Mesodermal cell (in vitro differentiated cells): ENCODE data around the gene TRAF7.

ENCODE experiments used
- H3K27ac ChIP-seq: 2 replicates; pipeline ENCODE4 v1.7.0; 2013; ENCODE audit warnings: mild to moderate bottlenecking, low read depth, low read length, moderate library complexity; ENCODE audit not compliant: severe bottlenecking
- H3K36me3 ChIP-seq: 2 replicates; pipeline ENCODE4 v1.7.1; 2013; ENCODE audit warnings: mild to moderate bottlenecking, low read length, moderate library complexity; ENCODE audit not compliant: control insufficient read depth, insufficient read depth
- H3K4me1 ChIP-seq: one replicate; pipeline ENCODE4 v1.7.1; 2013; ENCODE audit warnings: mild to moderate bottlenecking, low read length; ENCODE audit not compliant: insufficient read depth, control insufficient read depth, poor library complexity, severe bottlenecking
- H3K4me3 ChIP-seq: 2 replicates; pipeline ENCODE4 v1.7.0; 2013; ENCODE audit warnings: low read length, control low read depth, mild to moderate bottlenecking; ENCODE audit not compliant: insufficient read depth, poor library complexity, severe bottlenecking; ENCODE audit errors: extremely low read depth
- H3K9me3 ChIP-seq: 2 replicates; pipeline ENCODE4 v1.7.1; 2013; ENCODE audit warnings: mild to moderate bottlenecking, low read length, moderate library complexity; ENCODE audit not compliant: control insufficient read depth
- WGBS, 2 experiments: methylation state at CpG; one replicate each; pipeline ENCODE4 v1.1.5; 2013; ENCODE audit warnings: missing lambda C conversion rate in 2 of 2; ENCODE audit not compliant: insufficient coverage in 2 of 2; 5-methylcytosine and 5-hydroxymethylcytosine counted together

The TRAF7 gene

DNA sequence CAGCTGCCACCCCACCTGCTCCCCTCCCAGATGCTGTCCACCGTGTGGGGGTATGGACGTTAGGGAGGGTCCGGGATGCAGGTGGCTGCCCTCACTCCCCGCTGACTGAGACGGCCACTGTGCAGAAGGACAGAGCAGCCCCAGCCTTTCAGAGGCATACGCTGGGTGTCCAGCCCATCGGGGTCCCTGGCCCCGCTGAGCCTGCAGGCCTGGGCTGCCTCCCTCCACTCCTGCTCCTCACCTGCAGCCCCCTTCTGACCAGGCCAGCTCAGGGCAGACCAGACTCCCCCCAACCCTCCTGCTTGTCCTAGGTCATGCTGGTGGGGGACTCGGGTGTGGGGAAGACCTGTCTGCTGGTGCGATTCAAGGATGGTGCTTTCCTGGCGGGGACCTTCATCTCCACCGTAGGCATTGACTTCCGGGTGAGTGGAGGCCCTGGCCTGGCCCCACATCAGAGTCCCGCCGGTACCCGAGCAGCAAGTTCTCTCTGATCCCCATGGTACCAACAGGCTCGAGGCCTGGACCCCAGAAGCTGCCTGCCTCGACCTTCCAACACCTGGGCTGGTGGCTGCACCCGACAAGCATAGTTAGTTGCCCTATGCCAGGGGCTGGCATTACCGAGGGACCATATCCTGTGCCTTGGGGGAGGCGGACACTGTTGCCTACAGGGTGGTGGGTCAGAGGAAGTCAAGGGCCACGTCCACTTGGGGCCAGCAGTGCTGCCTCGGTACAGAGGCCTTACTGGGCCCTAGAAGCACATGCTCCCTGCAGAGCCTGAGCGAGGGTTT, 5.8 kb upstream of the TRAF7 start:
- Histone ChIP-seq H3K9me3 (no peaks in the 10 kb centered on the region), H3K36me3 (peaks cover 33% of the 10 kb centered on the region), H3K4me3 (no peak overlapping the region), H3K27ac (no peak overlapping the region), H3K4me1 (peaks cover 41% of the 10 kb centered on the region)
- WGBS, 2 experiments, result 24 to 27% methylated on average over 22 to 24 of the region's 24 CpGs

DNA sequence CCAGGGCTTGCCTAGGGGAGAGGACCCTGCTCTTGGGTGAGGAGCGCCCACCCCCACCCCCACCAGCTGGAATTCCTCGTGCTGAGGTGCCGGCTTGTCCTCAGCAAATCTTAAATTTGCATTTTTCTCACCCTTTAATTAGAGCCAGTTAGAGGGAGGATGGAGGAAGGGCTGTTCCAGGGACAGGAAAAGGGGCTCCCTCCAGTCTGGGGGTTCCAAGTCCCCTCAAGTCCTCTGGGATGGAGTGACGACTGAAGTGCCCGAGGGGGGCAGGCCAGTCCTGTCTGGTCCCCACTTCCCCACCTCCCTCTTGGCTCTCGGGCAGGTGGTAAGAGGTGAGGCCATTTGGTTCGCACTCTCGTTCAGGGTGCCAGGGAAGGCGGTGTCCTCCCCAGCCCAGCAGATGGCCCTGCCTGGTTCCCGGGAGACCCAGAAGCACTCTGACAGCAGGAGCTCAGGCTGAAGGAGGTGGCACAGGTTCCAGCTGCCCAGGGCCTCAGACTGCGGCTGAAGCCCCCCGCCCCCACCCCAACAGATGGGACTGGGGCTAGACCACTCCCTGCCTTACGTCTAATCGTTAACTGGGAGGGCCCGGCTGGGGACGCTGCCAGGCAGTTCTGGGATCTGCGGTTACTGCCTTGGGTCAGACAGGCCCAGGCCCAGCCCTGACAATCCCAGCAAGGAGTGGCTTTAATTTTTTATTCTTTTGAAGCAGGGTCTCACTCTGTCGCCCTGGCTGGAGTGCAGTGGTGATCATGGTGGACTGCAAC, 5.0 kb upstream of the TRAF7 start:
- peaks cover 41% of the 10 kb centered on the region for H3K4me1 ChIP-seq
- WGBS, 2 experiments, result 19 to 21% methylated on average over 6 of the region's 18 CpGs
- H3K36me3 ChIP-seq, result peaks cover 33% of the 10 kb centered on the region
- no peaks in the 10 kb centered on the region for H3K9me3 ChIP-seq
- no peak overlapping the region for H3K4me3 ChIP-seq
- no peak overlapping the region for H3K27ac ChIP-seq

DNA sequence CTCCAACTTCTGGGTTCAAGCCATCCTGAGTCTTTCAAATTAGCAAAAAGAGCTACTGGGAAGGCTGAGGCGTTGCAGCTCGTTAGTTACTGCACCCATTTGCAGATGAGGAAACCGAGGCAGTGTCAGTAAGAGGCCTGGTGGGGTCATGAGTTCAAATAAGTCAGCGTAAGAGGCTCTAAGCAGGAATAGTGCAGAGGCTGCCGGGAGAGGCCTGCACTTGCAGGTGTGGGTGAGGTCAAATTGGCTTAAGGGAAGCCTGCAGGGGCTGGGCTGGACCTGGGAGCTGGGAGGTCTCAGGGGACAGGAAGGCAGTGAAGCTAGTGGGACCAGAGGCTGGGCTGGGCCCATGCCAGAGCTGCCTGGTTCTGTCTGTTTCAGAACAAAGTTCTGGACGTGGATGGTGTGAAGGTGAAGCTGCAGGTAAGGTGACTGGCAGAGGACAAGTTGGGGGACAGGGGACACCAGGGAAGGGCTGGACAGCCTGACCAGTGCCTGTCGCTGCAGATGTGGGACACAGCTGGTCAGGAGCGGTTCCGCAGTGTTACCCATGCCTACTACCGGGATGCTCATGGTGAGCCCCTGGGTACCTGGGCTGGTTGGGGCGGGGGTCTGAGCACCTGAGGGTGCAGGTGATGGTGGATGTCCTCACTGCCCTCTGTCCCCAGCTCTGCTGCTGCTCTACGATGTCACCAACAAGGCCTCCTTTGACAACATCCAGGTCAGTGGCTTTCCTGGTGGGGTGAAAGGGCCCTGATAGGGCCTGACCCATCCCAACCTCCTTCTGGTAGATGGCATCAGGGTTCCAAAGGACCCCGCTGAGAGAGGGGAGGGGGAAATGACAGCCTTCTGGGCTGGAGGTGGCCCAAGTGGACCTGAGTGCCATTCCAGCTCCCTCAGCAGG, 4.1 kb upstream of the TRAF7 start:
- 67 to 68% methylated on average over 12 of the region's 13 CpGs for WGBS, 2 experiments
- no peaks in the 10 kb centered on the region for H3K9me3 ChIP-seq
- peaks cover 41% of the 10 kb centered on the region for H3K4me1 ChIP-seq
- no peak overlapping the region for H3K4me3 ChIP-seq
- peaks cover 33% of the 10 kb centered on the region for H3K36me3 ChIP-seq
- no peak overlapping the region for H3K27ac ChIP-seq

DNA sequence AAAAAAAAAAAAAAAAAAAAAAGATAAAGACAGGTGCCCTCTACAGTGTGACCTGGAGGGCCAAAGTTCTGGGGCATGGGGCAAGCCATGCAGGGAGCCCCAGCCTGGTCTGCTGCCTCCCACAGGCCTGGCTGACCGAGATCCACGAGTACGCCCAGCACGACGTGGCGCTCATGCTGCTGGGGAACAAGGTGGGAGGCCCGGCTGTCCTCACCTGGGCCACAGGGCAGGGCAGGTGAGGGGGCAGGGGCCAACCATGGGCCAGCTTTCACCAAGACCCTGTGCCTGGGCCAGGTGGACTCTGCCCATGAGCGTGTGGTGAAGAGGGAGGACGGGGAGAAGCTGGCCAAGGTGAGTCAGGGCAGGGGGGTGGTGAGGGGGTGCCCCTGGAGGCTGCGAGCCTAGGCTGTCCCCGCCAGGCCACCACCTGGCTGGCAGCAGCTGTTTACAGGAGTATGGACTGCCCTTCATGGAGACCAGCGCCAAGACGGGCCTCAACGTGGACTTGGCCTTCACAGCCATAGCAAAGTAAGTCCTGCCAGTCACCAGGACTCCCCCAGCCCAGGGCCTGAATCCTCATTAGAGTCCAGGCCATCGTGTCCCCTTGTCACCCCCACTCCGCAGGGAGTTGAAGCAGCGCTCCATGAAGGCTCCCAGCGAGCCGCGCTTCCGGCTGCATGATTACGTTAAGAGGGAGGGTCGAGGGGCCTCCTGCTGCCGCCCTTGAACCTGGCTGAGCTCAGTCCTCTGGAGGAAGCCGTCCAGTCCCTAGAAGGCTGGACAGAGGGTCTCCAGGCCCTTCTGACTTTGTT, 2.7 kb upstream of the TRAF7 start:
- H3K4me3 ChIP-seq, result peak overlapping the region; percentile 67
- 43 to 47% methylated on average over 24 of the region's 25 CpGs for WGBS, 2 experiments
- peaks cover 51% of the 10 kb centered on the region for H3K4me1 ChIP-seq
- H3K27ac ChIP-seq, result peak overlapping the region; percentile 16
- H3K36me3 ChIP-seq, result peaks cover 36% of the 10 kb centered on the region
- H3K9me3 ChIP-seq, result no peaks in the 10 kb centered on the region

DNA sequence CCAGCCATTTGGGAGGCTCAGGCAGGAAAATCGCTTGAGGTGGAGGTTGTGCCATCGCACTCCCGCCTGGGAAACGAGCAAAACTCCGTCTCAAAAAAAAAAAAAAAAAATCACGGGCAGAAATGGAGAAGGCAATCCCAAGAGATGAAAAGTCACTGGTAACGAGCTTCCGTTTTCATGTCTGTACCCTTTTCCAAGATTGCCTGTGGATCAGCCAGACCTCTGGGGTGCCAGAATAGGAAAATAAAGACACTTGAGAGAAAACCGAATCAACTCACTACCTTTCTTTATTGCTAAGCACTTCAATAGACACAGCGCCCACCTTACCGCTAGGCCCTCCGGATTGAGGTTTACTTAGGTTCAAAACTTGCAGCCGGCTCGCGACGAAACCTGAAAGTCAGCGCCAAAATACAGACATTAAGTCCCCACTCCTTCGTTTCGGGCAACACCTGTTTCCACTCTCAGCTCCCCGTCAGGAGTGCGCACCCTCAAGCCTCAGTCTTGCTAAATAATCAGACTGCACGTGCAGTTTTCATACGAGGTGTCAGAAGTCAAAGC, 970 bp upstream of the TRAF7 start:
- Histone ChIP-seq H3K36me3 (peaks cover 41% of the 10 kb centered on the region), H3K9me3 (no peaks in the 10 kb centered on the region), H3K27ac (no peak overlapping the region), H3K4me1 (peaks cover 58% of the 10 kb centered on the region), H3K4me3 (peak overlapping the region; percentile 67)
- 1% methylated on average over 21 to 22 of the region's 23 CpGs for WGBS, 2 experiments

DNA sequence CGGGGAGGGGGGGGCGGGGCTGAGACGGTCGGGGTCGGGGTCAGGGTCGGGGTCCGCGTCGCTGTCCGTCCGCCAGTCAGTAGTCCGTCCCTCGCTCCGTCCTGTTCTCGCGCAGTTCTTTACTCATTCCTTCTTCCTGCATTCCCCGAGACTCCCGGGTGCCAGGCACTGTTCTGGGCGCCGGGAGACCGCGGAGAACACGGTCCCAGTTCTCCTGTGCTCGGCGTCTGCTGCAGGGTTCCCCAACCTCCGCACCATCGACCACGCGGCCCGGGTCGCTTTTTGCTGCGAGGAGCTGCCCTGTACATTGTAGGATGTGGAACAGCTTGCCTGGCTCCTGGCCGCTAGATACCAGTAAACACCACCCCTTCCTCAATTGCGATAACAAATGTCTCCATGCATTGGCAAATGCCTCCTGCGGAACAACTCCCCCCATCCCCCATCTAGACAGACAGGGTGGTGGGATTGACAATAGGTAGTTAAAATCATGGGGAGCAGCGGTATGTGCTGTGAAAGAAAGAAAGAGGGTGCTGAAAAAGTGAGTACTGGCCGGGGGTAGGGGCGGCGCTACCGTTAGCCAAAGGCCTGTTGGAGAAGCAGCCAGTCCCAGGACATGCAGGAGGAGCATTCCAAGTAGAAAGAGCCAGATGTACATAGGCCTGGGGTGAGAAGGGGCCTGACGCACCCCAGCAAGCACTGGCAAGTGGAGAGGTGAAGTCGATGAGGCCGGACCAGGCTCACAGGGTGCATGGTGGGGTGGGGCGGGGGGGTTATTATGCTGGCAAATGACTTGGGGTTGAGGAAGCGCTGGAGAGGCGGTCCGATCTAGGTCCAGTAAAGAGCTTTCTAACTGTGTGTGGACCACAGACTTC, 631 bp downstream of the TRAF7 start:
- H3K9me3 ChIP-seq, result no peaks in the 10 kb centered on the region
- 9 to 13% methylated on average over 27 to 40 of the region's 47 CpGs for WGBS, 2 experiments
- H3K4me3 ChIP-seq, result peak overlapping the region; percentile 90
- peaks cover 40% of the 10 kb centered on the region for H3K36me3 ChIP-seq
- peaks cover 48% of the 10 kb centered on the region for H3K4me1 ChIP-seq
- peak overlapping the region; percentile 55 for H3K27ac ChIP-seq

DNA sequence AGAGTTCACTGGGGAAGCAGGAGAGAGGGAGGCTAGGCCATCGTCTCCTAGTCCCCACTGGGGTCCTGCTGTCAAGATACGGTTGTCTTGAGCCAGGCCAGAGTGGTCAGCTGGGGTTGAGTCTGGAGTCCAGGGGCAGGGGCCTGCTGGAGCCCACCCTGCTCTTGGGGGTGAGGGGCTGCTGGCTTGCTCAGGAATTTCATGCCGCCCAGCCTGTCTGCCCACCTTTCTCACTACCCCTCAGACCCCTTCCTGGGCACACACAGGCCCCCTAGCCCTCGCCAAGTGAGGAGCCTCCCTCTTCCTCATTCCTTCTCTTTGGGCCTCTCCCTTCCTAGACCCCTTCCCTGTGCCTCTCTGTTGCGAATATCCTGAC, 1.3 kb downstream of the TRAF7 start:
- Histone ChIP-seq H3K9me3 (no peaks in the 10 kb centered on the region), H3K4me1 (peaks cover 42% of the 10 kb centered on the region), H3K4me3 (peak overlapping the region; percentile 90), H3K27ac (no peak overlapping the region), H3K36me3 (peaks cover 34% of the 10 kb centered on the region)
- WGBS, 2 experiments, result 86 to 90% methylated on average over 4 of the region's 5 CpGs

DNA sequence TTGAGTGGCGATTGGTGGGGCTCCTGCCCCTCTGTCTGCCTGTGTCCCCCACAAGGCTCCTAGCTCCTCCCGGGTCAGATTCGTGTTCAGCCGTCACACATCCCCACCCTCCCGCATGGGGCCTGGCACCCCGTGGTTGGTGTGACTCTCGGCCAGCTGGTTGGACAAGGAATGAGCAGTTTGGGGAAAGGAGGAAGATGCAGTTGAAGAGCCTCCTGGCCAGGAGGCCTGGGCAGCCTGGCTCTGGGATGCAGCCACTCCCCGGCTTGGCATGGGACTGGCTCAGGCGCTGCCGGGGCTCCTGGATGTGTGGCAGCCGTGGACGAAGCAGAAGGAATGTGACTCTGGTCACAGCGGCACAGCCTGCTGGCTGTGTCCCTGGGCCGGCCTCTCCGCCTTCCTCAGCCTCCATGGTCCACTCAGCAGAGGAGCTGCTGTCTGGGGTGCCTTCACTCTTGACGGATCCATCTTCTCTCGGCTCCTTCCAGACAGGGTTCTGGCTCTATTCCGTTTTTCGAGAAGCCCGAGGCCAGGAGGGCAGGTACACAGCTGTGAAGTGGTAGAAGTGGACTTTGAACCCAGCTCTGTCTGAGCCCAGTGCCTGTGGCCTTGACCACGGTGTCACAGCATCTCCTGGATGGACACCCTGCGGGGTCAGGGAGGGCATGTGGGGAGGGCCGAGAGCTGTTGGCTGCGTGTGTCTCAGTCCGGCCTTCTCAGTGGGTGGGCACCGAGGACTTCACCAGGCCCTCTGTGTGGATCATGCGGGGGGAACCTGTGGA, 2.1 kb downstream of the TRAF7 start:
- H3K9me3 ChIP-seq, result no peaks in the 10 kb centered on the region
- no peak overlapping the region for H3K4me3 ChIP-seq
- no peak overlapping the region for H3K27ac ChIP-seq
- peaks cover 37% of the 10 kb centered on the region for H3K4me1 ChIP-seq
- peaks cover 27% of the 10 kb centered on the region for H3K36me3 ChIP-seq
- WGBS, 2 experiments, result 94 to 95% methylated on average over 18 to 21 of the region's 27 CpGs

DNA sequence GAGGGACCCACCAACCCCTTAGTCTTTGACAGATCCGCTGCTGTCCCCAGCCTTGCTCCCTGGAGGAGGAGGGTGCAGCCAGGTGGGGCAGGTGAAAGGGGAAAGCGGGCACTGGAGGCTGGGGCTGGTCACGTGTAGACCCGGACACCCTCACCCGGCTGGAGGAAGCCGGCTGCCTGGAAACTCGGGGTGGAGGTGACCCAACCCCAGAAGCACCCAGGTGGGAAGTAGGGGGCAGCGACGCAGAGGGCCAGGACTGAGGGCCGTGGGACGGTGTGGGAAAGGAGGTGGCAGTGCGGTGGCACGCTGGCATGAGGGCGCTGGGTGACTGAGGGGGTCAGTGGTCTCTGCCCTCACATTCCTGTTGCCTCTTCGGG, 2.7 kb downstream of the TRAF7 start:
- Histone ChIP-seq H3K4me1 (peaks cover 31% of the 10 kb centered on the region), H3K4me3 (no peak overlapping the region), H3K36me3 (peaks cover 26% of the 10 kb centered on the region), H3K27ac (no peak overlapping the region), H3K9me3 (no peaks in the 10 kb centered on the region)
- WGBS, 2 experiments, result 94 to 97% methylated on average over 14 of the region's 15 CpGs
